ENCODE data around the gene C3orf38.
"Not testable (repeated sequence)": the region's sequence is repeated elsewhere in the genome, so short reads cannot be mapped to it uniquely, and the experiment has no call there.

Gene C3orf38

DNA sequence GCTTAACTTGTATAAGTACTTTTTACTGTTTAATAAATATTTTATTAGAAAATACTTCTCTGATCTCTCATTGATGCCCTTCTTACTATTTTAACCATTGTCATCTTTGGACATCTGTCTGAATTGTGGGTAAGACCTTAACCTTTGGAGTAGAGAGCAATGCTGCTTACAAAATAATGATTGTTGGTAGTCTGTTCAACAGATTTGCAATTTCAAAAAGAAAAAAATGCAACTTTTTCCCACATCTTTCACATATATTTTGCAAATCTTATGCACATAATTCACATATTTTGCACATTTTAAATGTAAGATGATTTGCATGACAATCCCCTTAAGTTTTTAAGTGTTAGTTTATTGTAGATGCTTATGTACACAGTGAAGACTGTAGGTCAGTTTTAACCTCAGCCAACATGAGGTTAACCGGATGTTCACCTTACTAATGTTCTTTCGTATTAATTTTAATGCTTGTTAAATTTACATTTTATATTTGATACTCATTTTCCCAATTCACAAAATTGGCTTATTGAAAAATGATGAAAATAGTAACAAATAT lies 16.7 kb downstream of the C3orf38 start:
- DNase-seq = no peak

DNA sequence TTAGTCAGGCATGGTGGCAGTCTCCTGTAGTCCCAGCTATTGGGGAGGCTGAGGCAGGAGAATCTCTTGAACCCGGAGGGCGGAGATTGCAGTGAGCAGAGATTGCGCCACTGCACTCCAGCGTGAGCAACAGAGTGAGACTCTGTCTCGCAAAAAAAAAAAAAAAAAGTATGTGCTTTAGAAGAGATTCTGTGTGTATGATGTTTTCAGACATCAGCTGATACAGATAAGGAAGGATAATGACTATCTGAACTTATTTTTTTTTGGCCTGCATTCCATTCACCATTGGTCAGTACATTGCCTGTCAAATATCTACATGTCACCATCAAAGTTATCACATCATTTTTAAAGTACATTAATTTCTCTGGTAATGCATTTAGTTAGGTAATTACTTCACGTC lies 17.4 kb downstream of the C3orf38 start:
- no peak for DNase-seq

GRCh38 chr3:88167704-88168103 lies 17.9 kb downstream of the C3orf38 start:
- DNase-seq = no peak

GRCh38 chr3:88168171-88168570 lies 18.4 kb downstream of the C3orf38 start:
- no peak for DNase-seq

DNA sequence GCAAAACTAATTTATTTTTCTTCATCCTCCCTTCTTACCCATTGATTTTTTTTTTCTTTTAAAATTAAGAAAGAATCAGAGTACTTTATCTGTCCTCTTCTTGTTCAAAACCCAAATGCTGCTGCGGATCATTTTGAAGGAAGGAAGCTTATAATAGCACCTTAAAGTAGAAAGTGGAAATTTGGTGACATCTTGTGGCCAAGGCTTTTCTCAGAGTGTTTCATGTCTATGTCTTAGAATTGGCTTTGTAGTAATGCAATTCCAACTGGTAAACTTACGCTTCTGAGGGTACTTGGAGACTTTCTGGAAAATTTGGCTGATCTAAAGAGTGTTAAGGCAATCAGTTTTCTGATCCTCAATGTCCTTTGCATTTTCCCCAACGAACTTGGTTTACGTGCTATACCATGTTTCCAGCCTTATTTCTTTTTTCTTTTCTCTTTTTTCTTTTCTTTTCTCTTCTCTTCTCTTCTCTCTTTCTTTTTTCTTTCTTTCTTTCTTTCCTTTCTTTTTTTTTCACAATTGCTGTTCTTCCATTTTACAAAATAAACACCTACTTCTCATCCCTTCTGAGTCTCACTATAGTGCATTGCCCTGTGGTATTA lies 30.7 kb downstream of the C3orf38 start:
- peak; percentile 1 for DNase-seq

DNA sequence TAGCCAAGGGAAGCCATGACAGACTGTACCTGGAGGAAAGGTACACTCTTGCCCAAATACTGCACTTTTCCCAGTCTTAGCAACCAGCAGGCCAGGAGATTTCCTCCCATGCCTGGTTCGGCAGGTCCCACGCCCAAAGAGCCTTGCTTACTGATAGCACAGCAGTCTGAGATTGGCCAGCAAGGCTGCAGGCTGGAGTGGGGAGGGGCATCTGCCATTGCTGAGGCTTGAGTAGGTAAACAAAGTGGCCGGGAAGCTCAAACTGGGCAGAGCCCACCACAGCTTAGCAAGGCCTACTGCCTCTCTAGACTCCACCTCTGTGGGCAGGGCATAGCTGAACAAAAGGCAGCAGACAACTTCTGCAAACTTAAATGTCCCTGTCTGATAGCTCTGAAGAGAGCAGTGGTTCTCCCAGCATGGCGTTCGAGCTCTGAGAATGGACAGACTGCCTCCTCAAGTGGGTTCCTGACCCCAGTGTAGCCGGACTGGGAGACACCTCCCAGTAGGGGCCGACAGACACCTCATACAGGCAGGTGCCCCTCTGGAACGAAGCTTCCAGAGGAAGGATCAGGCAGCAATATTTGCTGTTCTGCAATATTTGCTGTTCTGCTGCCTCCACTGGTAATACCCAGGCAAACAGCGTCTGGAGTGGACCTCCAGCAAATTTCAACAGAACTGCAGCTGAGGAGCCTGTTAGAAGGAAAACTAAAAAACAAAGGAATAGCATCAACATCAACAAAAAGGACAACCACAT lies 32.6 kb downstream of the C3orf38 start:
- not testable (repeated sequence) for DNase-seq

DNA sequence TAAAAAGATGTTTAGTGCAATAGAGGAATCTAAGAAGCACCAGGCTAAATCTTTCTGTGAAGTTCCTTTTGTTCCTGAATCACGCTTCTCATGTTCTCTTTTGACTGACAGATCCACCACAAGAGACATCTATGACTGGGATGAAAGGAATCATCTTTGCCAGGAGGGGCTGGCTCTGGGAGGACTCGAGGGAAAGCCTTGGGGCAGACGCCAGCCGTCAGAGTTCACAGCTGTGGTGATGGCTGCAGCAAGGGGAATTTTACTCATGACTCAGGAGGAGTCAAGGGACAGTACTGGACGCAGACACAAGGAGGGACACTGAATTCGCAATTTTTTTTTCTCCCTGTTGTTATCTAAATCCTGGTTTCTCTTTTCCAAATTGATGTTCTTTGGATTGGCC lies 38.7 kb downstream of the C3orf38 start:
- DNase-seq = no peak

DNA sequence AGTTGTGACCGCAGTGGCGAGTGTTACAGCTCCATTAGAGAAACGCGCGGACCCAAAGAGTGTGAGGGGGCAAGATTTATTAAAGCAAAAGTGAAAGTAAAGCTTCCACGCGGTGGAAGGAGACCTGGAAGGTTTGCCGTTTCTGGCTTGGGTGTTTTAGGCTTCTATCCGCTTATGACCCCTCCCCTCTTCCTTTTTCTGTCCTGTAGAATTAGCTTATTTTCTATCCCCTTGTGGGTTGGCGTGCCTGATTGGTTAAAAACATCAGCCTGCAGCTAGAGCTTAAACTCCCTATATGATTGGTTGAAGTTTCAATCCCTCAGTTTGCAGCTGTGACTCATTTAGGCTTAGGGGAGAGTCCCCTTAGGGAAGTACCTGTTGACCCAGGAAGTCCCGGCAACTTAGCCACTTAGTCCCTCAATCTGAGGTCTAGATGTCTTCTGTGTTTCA lies 39.6 kb downstream of the C3orf38 start:
- no peak for DNase-seq

DNA sequence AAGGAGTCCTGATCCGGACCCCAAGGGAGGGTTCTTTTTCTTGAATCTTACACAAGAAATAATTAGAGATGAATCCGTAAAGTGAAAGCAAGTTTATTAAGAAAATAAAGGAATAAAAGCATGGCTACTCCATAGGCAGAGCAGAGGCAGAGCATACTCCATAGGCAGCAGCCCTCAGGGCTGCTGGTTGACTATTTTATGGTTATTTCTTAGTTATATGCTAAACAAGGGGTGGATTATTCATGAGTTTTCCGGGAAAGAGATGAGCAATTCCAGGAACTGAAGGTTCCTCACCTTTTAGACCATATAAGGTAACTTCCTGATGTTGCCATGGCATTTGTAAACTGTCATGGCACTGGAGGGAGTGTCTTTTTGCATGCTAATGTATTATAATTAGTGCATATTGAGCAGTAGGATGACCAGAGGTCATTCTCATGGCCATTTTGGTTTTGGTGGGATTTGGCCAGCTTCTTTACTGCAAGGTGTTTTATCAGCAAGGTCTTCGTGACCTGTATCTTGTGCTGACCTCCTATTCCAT lies 42.2 kb downstream of the C3orf38 start:
- DNase-seq = no peak

DNA sequence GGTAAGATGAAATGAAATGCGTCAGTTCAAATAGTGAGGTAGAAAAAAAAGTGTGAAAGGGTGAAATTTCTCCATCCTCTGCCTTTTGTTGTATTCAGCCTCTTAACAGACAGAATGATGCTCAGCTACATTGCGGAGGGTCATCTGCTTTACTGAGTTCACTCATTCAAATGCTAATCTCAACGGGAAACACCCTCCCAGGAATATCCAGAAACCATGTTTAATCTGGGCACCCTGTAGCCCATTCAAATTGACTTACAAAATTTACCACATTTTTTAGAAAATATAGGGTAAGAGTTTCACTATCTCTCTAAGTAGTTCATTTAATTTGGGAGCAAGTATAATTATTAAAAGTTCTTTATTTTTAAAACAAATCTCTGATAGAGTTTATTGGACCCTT lies 42.9 kb downstream of the C3orf38 start:
- DNase-seq = no peak

- no peak for DNase-seq
Measured at GRCh38 chr3:88195951-88196434, 46.2 kb downstream of the C3orf38 start.

DNA sequence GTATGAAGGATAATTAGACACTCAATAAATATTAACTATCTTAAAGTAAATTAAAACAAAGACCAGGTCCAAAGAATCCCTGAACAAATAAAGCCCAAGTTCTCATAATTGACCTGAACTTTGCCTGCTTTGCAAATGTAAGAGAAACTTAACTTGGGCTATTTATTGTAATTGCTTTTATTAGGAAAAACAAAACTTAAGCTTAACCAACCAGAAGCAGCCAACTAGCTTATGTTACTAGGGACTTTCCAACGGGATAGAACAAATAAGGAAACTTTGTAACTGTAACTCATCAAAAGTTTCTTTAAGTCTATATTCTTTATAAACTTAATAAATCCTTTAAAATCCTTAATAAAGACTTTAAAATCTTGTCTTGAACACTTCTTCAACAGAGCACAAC lies 48.4 kb downstream of the C3orf38 start:
- no peak for DNase-seq

GRCh38 chr3:88203642-88204055 lies 53.9 kb downstream of the C3orf38 start:
- DNase-seq = peak; percentile 37
